ENCODE results near the gene STK16. TPM values are rescaled to one million over a fixed set of nuclear protein-coding genes. Genes with fewer than 3 reads are reported as not detected.
A peak's percentile ranks its signal among the peaks of the same experiment; 100 is the strongest.

STK16 gene
- polyA plus RNA-seq, 1 donor from 2014 or later: 64.9 TPM

DNA sequence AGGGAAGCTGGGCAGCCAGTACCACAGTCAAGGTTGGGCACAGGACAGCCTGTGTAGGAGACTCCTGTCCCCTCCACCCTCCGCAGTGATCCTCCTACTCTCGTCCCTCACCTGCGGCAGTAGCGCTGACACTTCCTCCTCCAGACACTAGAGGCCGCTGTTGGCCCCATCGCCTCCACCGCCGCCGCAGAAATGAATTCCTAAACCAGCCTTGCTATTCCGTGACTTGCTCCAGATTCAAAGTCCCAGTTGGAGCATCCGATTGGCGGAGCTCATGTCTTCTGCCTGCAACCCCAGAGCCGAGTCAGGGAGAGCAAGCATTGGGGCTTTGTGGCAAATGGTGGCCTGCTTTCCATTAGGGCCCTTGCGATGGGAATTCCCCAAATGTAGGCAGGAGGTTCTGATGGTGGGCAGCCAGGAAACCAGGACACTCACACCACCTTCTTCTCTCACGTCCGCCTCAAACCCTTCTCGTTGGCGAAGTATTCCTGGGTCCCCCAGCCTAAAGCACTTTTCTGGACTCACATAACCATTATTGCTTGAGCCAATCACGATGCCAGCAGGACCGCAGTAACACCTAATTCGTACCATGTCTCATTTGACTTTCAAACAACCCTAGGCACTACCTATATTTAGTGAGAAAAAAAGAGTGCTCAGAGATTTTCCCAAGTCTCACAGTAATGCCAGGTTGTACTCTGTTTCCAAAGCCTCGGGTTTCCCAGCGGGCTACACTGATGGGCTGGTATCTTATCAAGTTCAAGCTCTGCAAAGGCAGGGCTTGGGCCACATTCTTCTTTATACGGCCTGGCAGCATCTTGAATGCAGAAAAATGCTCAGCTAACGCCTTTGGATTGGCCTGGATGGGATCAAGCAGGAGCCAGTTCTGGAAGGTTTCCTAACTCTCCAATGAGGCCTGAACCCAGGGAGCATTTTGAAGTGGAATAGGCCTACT lies 32.7 kb downstream of the STK16 start:
- H3F3A ChIP-seq (ENCODE audit: insufficient read depth, low read length, poor library complexity, severe bottlenecking): peaks cover 10% of the 10 kb centered on the region
- H3K27me3 ChIP-seq (ENCODE audit: insufficient read depth, low read depth, low read length): no peaks in the 10 kb centered on the region
- peak overlapping the region; percentile 15 for H3K4me2 ChIP-seq (ENCODE audit: low read length)
- peak overlapping the region; percentile 79 for H3K27ac ChIP-seq (ENCODE audit: low read length)
- H3K9me3 ChIP-seq (ENCODE audit: low read length): no peaks in the 10 kb centered on the region
- no peaks in the 10 kb centered on the region for H3K9me2 ChIP-seq (ENCODE audit: insufficient read depth, low read length)
- peak; percentile 97 for TF ChIP-seq CTCF (IDR thresholded peaks at IDR 0.05; ENCODE audit: poor library complexity, severe bottlenecking)
- TF ChIP-seq RAD21 (conservative IDR thresholded peaks at IDR 0.05): peak; percentile 88
- no peak for TF ChIP-seq EZH2 (IDR thresholded peaks at IDR 0.05; ENCODE audit: borderline replicate concordance, insufficient read depth, low read length, poor library complexity, severe bottlenecking)
- TF ChIP-seq EP300 (conservative IDR thresholded peaks at IDR 0.05; ENCODE audit: poor library complexity, severe bottlenecking): peak; percentile 12
- peak; percentile 86 for TF ChIP-seq SMC3 (conservative IDR thresholded peaks at IDR 0.05; ENCODE audit: poor library complexity)
- TF ChIP-seq POLR2AphosphoS5 (IDR thresholded peaks at IDR 0.05): no peak
- TF ChIP-seq, protein P1, sequence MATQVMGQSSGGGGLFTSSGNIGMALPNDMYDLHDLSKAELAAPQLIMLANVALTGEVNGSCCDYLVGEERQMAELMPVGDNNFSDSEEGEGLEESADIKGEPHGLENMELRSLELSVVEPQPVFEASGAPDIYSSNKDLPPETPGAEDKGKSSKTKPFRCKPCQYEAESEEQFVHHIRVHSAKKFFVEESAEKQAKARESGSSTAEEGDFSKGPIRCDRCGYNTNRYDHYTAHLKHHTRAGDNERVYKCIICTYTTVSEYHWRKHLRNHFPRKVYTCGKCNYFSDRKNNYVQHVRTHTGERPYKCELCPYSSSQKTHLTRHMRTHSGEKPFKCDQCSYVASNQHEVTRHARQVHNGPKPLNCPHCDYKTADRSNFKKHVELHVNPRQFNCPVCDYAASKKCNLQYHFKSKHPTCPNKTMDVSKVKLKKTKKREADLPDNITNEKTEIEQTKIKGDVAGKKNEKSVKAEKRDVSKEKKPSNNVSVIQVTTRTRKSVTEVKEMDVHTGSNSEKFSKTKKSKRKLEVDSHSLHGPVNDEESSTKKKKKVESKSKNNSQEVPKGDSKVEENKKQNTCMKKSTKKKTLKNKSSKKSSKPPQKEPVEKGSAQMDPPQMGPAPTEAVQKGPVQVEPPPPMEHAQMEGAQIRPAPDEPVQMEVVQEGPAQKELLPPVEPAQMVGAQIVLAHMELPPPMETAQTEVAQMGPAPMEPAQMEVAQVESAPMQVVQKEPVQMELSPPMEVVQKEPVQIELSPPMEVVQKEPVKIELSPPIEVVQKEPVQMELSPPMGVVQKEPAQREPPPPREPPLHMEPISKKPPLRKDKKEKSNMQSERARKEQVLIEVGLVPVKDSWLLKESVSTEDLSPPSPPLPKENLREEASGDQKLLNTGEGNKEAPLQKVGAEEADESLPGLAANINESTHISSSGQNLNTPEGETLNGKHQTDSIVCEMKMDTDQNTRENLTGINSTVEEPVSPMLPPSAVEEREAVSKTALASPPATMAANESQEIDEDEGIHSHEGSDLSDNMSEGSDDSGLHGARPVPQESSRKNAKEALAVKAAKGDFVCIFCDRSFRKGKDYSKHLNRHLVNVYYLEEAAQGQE (IDR thresholded peaks at IDR 0.05; ENCODE audit: borderline replicate concordance): no peak
- TF ChIP-seq TAF1 (IDR thresholded peaks at IDR 0.05; ENCODE audit: low read depth): no peak
- TF ChIP-seq MXI1 (conservative IDR thresholded peaks at IDR 0.05; ENCODE audit: poor library complexity, severe bottlenecking): peak; percentile 35
- no peaks in the 10 kb centered on the region for H3K36me3 ChIP-seq (ENCODE audit: insufficient read depth, low read length)
- H3K79me2 ChIP-seq (replicated peaks; ENCODE audit: insufficient read depth, low read length): no peaks in the 10 kb centered on the region
- H4K20me1 ChIP-seq (ENCODE audit: insufficient read depth): no peaks in the 10 kb centered on the region
- peak overlapping the region; percentile 82 for H3K9ac ChIP-seq (ENCODE audit: low read length)
- peak overlapping the region; percentile 74 for H3K4me3 ChIP-seq (ENCODE audit: low read length)
- no peak overlapping the region for H2AFZ ChIP-seq (ENCODE audit: low read depth, low read length)

DNA sequence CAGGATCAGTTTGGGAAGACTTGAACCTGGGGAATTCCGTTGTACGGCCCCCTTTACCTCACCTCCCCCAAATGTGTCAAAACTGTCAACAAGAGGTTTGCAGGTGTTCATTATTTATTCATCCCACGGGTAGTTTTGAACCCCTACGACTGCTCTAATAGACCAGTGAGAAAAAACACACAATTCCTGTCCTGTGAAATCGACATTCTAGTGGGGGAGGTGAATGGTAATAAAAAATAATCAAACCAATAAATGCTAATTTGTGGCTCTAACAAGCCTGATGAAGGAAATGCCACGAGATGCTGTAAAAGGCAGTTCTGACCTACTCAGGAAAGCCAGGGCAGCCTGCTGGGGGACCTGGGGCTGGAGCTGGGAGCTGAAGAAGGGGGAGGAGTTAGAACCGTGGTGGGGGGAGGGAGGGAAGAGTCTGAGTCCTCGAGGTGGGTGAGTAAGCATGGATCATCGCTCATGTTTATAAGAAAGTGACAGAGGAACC lies 33.4 kb downstream of the STK16 start:
- Histone ChIP-seq H3K27me3 (ENCODE audit: insufficient read depth, low read depth, low read length) (no peaks in the 10 kb centered on the region), H3F3A (ENCODE audit: insufficient read depth, low read length, poor library complexity, severe bottlenecking) (peaks cover 10% of the 10 kb centered on the region), H3K27ac (ENCODE audit: low read length) (peak overlapping the region; percentile 79), H3K79me2 (replicated peaks; ENCODE audit: insufficient read depth, low read length) (no peaks in the 10 kb centered on the region), H3K4me2 (ENCODE audit: low read length) (peak overlapping the region; percentile 52), H3K4me3 (ENCODE audit: low read length) (peak overlapping the region; percentile 74), H3K9ac (ENCODE audit: low read length) (peak overlapping the region; percentile 82), H2AFZ (ENCODE audit: low read depth, low read length) (no peak overlapping the region), H4K20me1 (ENCODE audit: insufficient read depth) (no peaks in the 10 kb centered on the region), H3K36me3 (ENCODE audit: insufficient read depth, low read length) (no peaks in the 10 kb centered on the region), H3K9me3 (ENCODE audit: low read length) (no peaks in the 10 kb centered on the region), H3K9me2 (ENCODE audit: insufficient read depth, low read length) (no peaks in the 10 kb centered on the region)
- peak; percentile 18 for TF ChIP-seq SMC3 (conservative IDR thresholded peaks at IDR 0.05; ENCODE audit: poor library complexity)
- no peak for TF ChIP-seq EP300 (conservative IDR thresholded peaks at IDR 0.05; ENCODE audit: poor library complexity, severe bottlenecking)

Data from neural cell (in vitro differentiated cells).